GM21786 (cell line): ENCODE results near the gene COL25A1.

Experiments used
- ATAC-seq: cut with Tn5 transposase; IDR thresholded peaks from one replicate; pipeline ENCODE4 v1.9.1; 2021; ENCODE audit not compliant: unreplicated experiment

The COL25A1 gene

DNA sequence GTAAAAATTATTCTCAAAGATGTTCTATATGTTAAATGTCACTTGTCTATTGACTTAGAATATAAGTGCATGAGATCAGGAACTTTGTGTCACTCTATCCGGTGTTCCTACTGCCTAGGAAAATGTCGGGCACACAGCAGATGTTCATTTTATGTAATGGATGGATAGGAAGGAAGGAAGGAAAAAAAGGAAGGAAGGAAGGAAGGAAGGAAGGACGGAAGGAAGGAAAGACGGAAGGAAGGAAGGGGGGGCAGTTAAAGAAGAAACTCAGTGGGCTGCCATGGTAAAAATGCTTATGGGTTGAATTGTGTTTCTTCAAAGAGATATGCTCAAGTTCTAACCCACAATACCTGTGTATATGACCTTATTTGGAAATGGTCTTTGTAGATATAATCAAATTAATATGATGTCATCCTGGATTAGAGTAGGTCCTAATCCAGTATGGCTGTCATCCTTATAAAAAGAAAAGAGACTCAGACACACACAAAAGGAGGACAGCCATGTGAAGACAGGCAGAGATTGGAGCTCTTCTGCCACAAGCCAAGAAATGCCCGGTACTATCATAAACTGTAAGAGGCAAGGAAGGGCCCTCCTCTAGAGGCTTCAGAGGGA, 86.3 kb downstream of the COL25A1 start:
- ATAC-seq: no peak

DNA sequence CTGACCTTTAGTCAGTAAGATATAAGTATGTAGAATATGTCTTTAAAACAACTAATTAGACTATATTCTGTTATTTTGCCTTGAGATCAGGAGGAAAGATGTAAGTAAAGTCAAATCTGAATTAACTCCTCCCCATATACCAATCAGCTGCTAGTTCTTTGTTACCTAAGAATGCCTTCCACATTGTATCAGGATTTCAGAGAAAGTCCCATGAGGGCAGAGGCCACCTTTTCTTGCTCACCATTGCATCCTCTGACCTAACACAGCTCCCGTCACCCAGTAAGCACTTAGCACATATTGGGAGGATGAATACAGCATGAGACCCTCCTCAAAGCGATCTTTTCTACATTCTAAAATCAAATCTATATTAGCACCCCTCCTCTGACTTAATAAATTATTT, 87.0 kb downstream of the COL25A1 start:
- no peak for ATAC-seq

GRCh38 chr4:109214622-109215301, 87.7 kb downstream of the COL25A1 start:
- no peak for ATAC-seq

DNA sequence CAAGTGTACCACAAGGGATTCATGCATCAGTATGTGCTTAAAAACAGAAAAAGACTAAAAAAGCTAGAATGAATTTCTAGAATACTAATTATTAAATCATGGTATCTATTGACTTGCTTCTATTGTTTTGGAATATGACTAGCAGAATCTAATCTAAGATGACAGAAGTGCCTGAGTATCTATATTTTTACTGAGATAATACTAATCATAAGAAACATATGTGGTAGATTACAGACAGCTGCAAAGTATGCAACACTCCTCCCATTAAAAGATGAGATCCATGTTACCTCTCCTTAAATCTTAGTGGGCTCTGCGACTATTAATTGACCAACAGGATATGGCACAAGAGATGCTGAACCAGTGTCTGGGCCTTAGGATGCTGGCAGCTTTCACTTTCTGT, 89.4 kb downstream of the COL25A1 start:
- no peak for ATAC-seq

GRCh38 chr4:109211671-109212070, 90.8 kb downstream of the COL25A1 start:
- no peak for ATAC-seq

DNA sequence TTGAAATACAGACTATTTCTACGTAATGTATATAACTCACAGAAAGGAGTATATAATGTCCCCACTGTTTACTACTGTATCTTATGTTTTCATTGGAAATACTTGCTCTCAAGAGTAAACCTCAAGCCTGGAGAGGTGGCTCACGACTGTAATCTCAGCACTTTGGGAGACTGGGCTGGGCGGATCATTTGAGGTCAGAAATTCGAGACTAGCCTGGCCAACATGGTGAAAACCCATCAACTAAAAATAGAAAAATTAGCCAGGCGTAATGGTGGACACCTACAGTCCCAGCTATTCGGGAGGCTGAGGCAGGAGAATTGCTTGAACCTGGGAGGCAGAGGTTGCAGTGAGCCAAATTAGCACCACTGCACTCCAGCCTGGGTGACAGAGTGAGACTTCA, 92.8 kb downstream of the COL25A1 start:
- ATAC-seq: no peak

DNA sequence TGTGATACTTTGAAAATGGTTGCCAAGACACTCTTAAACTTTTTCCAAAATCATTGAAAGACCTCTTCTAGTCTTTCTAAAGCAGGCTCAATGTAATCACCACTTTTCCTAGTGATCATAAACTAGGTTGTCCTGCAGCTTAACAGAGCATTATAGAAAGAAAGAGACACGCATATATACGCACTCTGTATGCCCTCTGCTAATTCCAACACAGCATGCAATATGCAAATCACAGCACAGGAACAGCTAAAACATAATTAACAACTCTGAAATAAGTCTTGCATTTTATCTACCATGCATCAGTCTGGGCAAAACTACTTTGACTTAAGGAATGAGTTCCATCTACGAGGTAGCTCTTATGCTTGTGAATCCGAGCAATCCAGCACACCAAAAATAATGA, 94.6 kb downstream of the COL25A1 start:
- no peak for ATAC-seq

- no peak for ATAC-seq
Observed at GRCh38 chr4:109207061-109207460, 95.4 kb downstream of the COL25A1 start.

- ATAC-seq: no peak
Observed at GRCh38 chr4:109206620-109207019, 95.8 kb downstream of the COL25A1 start.

- no peak for ATAC-seq
Observed at GRCh38 chr4:109205186-109205585, 97.3 kb downstream of the COL25A1 start.

- ATAC-seq: no peak
Observed at GRCh38 chr4:109199585-109199984, 102.9 kb downstream of the COL25A1 start.

DNA sequence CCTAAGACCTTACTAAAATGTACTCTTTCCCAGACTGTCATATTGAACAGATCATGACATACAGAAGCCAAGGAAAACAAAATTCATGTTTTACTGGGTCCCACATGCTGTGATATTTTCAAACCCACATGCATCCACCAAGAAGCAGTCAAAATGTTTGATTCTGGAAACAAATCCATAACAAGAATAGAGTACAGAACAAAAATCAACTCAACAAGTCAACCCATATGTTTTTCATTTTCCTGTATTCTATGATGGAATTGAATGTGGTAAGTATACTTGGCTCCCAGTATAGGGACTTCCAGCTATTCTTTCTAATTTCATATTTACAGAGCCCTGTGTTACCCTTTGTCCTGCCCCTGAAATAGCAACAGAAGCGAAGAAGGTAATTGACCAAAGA, 106.8 kb downstream of the COL25A1 start:
- no peak for ATAC-seq

DNA sequence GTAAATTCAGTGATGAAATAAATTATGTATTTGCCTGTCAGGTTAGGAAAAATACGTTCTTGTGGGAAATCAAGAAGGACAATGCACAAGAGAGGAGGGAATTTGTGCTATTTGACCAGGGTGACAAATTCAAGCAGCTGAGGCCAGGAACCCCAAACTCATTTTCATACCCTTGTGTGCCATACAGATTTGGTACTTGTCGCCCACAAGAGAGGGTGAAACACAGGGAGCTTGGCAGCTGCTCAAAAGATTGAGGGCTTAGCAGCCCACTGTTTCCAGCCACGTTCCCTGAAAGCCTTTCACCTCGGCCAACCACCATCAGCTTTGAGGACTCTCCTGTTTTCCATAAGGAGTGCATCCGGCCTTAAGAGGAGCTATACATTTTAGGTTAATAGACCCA, 111.2 kb downstream of the COL25A1 start:
- ATAC-seq: no peak

DNA sequence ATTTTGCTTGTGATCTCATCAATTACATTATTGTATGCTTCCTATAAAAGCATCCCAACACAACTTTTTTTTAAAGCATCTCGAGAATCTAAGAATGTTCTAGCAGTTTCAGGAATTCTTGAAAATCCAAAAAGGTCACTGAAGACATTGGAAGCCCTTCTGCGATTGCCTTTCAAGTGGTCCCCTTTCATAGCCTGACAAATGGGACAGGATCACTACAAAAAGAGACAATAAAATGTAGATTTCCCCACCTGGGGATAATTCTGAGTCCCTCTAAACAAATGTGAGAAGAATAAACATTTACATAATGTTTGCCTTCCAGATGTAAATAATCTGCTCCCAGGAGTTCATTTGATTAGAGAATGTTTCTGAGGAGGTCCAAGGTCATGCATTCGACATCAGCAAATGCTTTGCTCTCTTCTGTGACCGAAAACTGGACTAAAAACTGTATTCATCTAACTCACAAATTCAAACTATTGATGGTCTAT, 116.0 kb downstream of the COL25A1 start:
- ATAC-seq: no peak

GRCh38 chr4:109185951-109186350, 116.5 kb downstream of the COL25A1 start:
- no peak for ATAC-seq

DNA sequence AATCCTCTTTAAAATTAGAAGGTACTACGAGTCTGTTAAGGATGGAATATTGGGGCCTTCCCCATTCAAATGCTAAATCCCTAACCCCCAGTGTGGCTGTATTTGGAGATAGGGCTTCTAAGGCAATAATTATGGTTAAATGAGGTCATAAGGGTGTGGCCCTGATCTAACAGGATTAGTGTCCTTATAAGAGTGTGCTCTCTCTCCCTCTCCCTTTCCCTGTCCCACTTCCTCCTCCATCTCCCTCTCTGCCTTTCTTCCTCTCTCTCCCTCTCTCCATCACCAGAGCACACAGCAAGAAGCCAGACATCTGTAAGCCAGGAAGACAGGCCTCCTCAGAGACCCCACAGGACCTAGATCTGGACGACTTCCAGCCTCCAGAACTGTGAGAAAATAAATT, 116.9 kb downstream of the COL25A1 start:
- ATAC-seq: no peak

- no peak for ATAC-seq
Observed at GRCh38 chr4:109184491-109184961, 117.9 kb downstream of the COL25A1 start.

DNA sequence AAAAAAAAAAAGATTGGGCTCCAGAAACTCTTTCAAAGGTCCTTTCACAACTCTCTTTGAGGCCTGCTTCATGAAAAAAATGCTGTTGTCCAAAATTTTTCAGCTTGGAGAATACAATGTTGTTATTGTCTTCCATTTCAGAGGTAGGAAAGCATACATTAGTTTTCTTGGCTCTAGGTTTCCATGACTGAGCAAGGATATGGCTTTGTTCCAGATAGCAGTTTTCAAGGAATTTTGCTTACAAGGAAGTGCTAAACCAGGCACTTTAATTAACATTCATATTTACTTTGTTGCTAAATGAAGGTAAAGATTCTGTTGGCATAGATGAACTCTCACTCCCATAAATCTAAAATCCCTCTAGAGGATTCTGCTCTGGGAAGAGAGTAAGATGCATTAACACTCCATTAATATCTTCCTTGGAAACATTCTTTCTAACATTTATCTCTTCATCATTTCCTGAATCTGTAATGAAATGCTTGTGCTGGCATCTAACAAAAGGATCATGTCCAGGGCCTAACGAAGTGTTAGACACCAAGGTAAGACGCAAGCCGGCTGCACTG, 118.4 kb downstream of the COL25A1 start:
- no peak for ATAC-seq

GRCh38 chr4:109182696-109183095, 119.8 kb downstream of the COL25A1 start:
- no peak for ATAC-seq

GRCh38 chr4:109179061-109179460, 123.4 kb downstream of the COL25A1 start:
- ATAC-seq: no peak

GRCh38 chr4:109177096-109177810, 125.2 kb downstream of the COL25A1 start:
- no peak for ATAC-seq
